K562 (cell line): ENCODE data around the gene EML3. TPM values are rescaled to one million over a fixed set of nuclear protein-coding genes. Genes with fewer than 3 reads are reported as not detected.
A peak's percentile ranks its signal among the peaks of the same experiment; 100 is the strongest.

Source experiments
- COPS2 ChIP-seq: fragments of 450-650 bp; conservative IDR thresholded peaks from 2 replicates; pipeline ENCODE4 v1.6.1; 2016; ENCODE audit warnings: mild to moderate bottlenecking, moderate library complexity
- CREB1 ChIP-seq, 2 experiments: sonication (generic) in 1 of 2; formaldehyde crosslinking in 1 of 2; IDR thresholded peaks; 2 replicates each; pipeline versions ENCODE4 v1.6.1 to v1.8.0; 2012 to 2022; ENCODE audit warnings: inconsistent platforms in 1 of 2, mild to moderate bottlenecking in 1 of 2, missing genetic modification reagents in 1 of 2, moderate library complexity in 1 of 2
- DPF2 ChIP-seq: fragments of 450-650 bp; IDR thresholded peaks from 2 replicates; pipeline ENCODE4 v1.6.1; 2016
- ERF ChIP-seq: fragments of 450-650 bp; formaldehyde crosslinking; IDR thresholded peaks from 2 replicates; pipeline ENCODE4 v1.4.0; 2020; ENCODE audit warnings: mild to moderate bottlenecking, mixed read lengths
- HDGF ChIP-seq: fragments of 450-650 bp; IDR thresholded peaks from 2 replicates; pipeline ENCODE4 v1.6.1; 2016
- HIVEP1 ChIP-seq: fragments of 250-450 bp; sonication (Bioruptor Pico); IDR thresholded peaks from 2 replicates; pipeline ENCODE4 v1.4.0; 2020; ENCODE audit warnings: mild to moderate bottlenecking
- NFE2 ChIP-seq: IDR thresholded peaks from 2 replicates; pipeline ENCODE4 v1.6.1; 2014; ENCODE audit warnings: antibody characterized with exemption, low read depth
- polyA plus RNA-seq, 8 experiments: library from polyadenylated mRNA; depleted of rRNA in 4 of 8; stranded (reverse) in 5 of 8; unstranded in 3 of 8; fragments of >200 nt; fragmentation: Nextera tagmentation in 2 of 8; fragmentation: Illumina TruSeq in 1 of 8; extraction: Ambion mirVana in 2 of 8; extraction: Trizol in 1 of 8; gene quantifications; 2 replicates each; pipeline versions ENCODE4 v1.2.1 to v1.2.3, GENCODE V29; 2011 to 2014; ENCODE audit warnings: inconsistent platforms in 1 of 8, missing spikeins in 1 of 8
- total RNA-seq, 7 experiments: library from RNA; depleted of rRNA in 6 of 7; stranded (reverse); fragments of >200 nt in 6 of 7; fragmentation: Illumina TruSeq in 2 of 7; extraction: Trizol in 2 of 7; gene quantifications; 2 replicates each; pipeline versions ENCODE4 v1.2.1 to v1.2.3, GENCODE V29; 2011 to 2021; ENCODE audit warnings: low replicate concordance in 1 of 7
- TF ChIP-seq, protein P1 (sequence below): fragments of 450-650 bp; IDR thresholded peaks from 2 replicates; pipeline ENCODE4 v1.6.1; 2014; ENCODE audit warnings: low read depth, mild to moderate bottlenecking, moderate library complexity, borderline replicate concordance
- TF ChIP-seq, protein P2 (sequence below): sonication (generic); formaldehyde crosslinking; IDR thresholded peaks from 2 replicates; pipeline ENCODE4 v1.9.0; 2022; ENCODE audit warnings: mild to moderate bottlenecking, missing genetic modification reagents
- TF ChIP-seq, protein P3 (sequence below): fragments of 450-650 bp; IDR thresholded peaks from 2 replicates; pipeline ENCODE4 v1.6.1; 2016; ENCODE audit warnings: low read depth, mild to moderate bottlenecking, moderate library complexity
- TF ChIP-seq, protein P4 (sequence below): fragments of 450-650 bp; IDR thresholded peaks from 2 replicates; pipeline ENCODE4 v1.6.1; 2017; ENCODE audit warnings: antibody characterized with exemption, mild to moderate bottlenecking
- TF ChIP-seq, protein P5 (sequence below): fragments of 250-450 bp; sonication (Bioruptor Pico); IDR thresholded peaks from 2 replicates; pipeline ENCODE4 v1.8.0; 2021; ENCODE audit warnings: borderline replicate concordance, mild to moderate bottlenecking, moderate library complexity; ENCODE audit not compliant: poor library complexity, severe bottlenecking
- TF ChIP-seq, protein P6 (sequence below), 3 experiments: fragments of 200-800 bp in 1 of 3; sonication (Bioruptor generic) in 1 of 3; sonication (generic) in 1 of 3; formaldehyde crosslinking in 1 of 3; IDR thresholded peaks; 2 replicates each; pipeline versions ENCODE4 v1.6.1 to v1.8.0; 2016 to 2022; ENCODE audit warnings: mild to moderate bottlenecking in 2 of 3, missing compliant biosample characterization in 2 of 3, missing genetic modification characterization in 2 of 3, missing genetic modification reagents in 1 of 3
- TF ChIP-seq, protein P7 (sequence below): fragments of 450-650 bp; formaldehyde crosslinking; IDR thresholded peaks from 2 replicates; pipeline ENCODE4 v1.4.0; 2022; ENCODE audit warnings: mild to moderate bottlenecking, moderate library complexity

EML3 gene
- total and polyA plus RNA-seq, 9 of the 15 experiments (the other 6 are each of a cell fraction or from before 2014, with no cell fraction given) = 0.32 to 90.5 (median 26.4) TPM

DNA sequence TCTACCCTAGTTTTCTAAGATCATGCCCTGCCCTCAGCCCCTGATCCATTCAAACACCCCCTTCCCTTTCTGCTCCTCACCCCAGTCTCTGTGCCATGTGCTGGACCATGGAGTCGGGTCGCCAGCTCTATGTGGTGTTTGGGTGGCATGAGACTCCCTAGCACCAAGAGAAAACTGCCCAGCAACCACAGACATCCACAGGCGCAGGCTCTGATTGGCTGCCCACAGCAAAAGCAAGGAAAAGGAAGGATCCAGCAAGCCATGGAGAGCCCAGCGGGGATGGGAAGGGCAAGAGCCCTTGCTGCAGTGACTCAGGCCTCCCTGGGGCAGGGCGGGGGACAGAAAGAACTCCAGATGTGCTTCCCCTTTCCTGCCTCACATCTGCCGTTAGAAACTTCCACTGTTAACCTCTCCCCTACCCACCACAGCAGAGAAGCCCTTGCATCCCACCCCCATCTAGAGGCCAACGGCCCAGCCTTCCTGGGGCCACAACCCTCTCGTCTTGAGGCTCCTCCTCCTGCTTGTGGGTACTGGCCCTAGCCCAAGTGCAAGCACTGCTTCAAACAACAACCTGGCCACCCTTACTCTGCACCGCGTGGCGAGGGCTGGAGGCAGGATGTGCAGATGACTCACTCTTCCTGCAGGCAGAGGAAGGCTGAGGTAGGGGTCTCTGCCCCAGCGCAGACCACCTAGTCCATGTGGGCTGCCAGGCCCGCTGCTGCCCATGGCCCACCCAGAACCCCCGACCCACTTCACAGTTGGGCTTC lies 56.3 kb downstream of the EML3 start (continued):
- TF ChIP-seq, protein P1, sequence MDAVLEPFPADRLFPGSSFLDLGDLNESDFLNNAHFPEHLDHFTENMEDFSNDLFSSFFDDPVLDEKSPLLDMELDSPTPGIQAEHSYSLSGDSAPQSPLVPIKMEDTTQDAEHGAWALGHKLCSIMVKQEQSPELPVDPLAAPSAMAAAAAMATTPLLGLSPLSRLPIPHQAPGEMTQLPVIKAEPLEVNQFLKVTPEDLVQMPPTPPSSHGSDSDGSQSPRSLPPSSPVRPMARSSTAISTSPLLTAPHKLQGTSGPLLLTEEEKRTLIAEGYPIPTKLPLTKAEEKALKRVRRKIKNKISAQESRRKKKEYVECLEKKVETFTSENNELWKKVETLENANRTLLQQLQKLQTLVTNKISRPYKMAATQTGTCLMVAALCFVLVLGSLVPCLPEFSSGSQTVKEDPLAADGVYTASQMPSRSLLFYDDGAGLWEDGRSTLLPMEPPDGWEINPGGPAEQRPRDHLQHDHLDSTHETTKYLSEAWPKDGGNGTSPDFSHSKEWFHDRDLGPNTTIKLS = peak; percentile 54
- TF ChIP-seq COPS2 (no peak), NFE2 (peak; percentile 85), HDGF (0 out of 2 replicates have a peak, but pooled peaks have one; percentile 66), ERF (CRISPR knock-in tag) (peak; percentile 80; the same call in 1 of the 2 replicates), CREB1 (IDR thresholded peaks at IDR 0.05) (peak; percentile 38; the same call in 1 of the 2 replicates), CREB1 (CRISPR knock-in tag; IDR thresholded peaks at IDR 0.05) (no peak), HIVEP1 (CRISPR knock-in tag) (0 out of 2 replicates have a peak, but pooled peaks have one; percentile 78), DPF2 (0 out of 2 replicates have a peak, but pooled peaks have one; percentile 9)
- TF ChIP-seq, protein P2, sequence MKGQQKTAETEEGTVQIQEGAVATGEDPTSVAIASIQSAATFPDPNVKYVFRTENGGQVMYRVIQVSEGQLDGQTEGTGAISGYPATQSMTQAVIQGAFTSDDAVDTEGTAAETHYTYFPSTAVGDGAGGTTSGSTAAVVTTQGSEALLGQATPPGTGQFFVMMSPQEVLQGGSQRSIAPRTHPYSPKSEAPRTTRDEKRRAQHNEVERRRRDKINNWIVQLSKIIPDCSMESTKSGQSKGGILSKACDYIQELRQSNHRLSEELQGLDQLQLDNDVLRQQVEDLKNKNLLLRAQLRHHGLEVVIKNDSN (CRISPR knock-in tag) = peak; percentile 45; the same call in 1 of the 2 replicates
- TF ChIP-seq, protein P3, sequence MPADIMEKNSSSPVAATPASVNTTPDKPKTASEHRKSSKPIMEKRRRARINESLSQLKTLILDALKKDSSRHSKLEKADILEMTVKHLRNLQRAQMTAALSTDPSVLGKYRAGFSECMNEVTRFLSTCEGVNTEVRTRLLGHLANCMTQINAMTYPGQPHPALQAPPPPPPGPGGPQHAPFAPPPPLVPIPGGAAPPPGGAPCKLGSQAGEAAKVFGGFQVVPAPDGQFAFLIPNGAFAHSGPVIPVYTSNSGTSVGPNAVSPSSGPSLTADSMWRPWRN = no peak
- TF ChIP-seq, protein P4, sequence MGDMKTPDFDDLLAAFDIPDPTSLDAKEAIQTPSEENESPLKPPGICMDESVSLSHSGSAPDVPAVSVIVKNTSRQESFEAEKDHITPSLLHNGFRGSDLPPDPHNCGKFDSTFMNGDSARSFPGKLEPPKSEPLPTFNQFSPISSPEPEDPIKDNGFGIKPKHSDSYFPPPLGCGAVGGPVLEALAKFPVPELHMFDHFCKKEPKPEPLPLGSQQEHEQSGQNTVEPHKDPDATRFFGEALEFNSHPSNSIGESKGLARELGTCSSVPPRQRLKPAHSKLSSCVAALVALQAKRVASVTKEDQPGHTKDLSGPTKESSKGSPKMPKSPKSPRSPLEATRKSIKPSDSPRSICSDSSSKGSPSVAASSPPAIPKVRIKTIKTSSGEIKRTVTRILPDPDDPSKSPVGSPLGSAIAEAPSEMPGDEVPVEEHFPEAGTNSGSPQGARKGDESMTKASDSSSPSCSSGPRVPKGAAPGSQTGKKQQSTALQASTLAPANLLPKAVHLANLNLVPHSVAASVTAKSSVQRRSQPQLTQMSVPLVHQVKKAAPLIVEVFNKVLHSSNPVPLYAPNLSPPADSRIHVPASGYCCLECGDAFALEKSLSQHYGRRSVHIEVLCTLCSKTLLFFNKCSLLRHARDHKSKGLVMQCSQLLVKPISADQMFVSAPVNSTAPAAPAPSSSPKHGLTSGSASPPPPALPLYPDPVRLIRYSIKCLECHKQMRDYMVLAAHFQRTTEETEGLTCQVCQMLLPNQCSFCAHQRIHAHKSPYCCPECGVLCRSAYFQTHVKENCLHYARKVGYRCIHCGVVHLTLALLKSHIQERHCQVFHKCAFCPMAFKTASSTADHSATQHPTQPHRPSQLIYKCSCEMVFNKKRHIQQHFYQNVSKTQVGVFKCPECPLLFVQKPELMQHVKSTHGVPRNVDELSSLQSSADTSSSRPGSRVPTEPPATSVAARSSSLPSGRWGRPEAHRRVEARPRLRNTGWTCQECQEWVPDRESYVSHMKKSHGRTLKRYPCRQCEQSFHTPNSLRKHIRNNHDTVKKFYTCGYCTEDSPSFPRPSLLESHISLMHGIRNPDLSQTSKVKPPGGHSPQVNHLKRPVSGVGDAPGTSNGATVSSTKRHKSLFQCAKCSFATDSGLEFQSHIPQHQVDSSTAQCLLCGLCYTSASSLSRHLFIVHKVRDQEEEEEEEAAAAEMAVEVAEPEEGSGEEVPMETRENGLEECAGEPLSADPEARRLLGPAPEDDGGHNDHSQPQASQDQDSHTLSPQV = peak; percentile 85
- TF ChIP-seq, protein P5, sequence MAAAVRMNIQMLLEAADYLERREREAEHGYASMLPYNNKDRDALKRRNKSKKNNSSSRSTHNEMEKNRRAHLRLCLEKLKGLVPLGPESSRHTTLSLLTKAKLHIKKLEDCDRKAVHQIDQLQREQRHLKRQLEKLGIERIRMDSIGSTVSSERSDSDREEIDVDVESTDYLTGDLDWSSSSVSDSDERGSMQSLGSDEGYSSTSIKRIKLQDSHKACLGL (CRISPR knock-in tag) = no peak
- TF ChIP-seq, protein P6, sequence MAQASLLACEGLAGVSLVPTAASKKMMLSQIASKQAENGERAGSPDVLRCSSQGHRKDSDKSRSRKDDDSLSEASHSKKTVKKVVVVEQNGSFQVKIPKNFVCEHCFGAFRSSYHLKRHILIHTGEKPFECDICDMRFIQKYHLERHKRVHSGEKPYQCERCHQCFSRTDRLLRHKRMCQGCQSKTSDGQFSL (CRISPR knock-in tag; IDR thresholded peaks at IDR 0.05) = no peak; the same call in 1 of the 2 replicates
- TF ChIP-seq, protein P6 (tag; IDR thresholded peaks at IDR 0.05) = no peak
- TF ChIP-seq, protein P7, sequence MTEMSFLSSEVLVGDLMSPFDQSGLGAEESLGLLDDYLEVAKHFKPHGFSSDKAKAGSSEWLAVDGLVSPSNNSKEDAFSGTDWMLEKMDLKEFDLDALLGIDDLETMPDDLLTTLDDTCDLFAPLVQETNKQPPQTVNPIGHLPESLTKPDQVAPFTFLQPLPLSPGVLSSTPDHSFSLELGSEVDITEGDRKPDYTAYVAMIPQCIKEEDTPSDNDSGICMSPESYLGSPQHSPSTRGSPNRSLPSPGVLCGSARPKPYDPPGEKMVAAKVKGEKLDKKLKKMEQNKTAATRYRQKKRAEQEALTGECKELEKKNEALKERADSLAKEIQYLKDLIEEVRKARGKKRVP = 0 out of 2 replicates have a peak, but pooled peaks have one; percentile 30
